Measurements from ENCODE around the gene MED15. TPM values are rescaled to one million over a fixed set of nuclear protein-coding genes. Genes with fewer than 3 reads are reported as not detected.

The MED15 gene
- total and polyA plus RNA-seq, 10 of the 15 experiments (the other 5 are each of a cell fraction or from before 2014, with no cell fraction given): 1.4 to 75.2 (median 26.9) TPM

DNA sequence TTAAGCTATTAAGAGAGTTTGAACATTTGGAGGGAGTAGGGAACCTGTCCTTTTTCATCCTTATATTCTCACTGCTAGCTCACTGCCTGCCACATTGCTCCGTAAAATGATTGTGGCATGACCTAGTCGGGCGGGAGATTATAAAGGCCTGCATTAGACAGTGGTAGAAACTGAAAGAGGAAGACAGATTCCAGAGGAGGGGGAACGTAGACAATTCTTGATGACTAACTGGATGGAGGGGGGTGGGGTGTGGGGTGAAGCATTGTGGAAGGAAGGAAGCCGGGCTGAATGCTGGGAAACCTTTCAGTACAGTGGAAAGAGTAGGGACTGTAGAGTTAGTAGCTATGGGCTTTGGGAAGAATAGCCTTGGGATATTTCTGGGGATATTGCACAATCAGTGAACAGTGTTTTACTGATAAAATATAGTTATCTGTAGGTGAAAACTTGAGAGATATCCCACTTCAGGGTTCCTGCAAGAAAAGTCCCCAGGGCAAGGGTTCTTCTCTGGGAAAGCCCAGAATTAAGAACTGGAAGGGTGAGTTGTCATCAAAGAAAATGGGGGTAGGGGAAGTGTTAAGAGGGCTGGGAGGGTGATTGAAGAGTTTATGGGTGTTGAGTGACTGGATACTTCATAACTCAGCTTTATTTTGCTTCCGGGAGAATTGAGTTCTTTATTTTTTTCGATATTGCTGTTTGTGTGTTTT lies 2.1 kb downstream of the MED15 start:
- no peaks in the 10 kb centered on the region for H3K27me3 ChIP-seq (replicated peaks in 1 of 2; ENCODE audit: control insufficient read depth in 2 of 2, insufficient read depth in 2 of 2, low read length in 1 of 2)
- DNase-seq (ENCODE audit: low read depth, low spot score) (no peak), ATAC-seq (peak; percentile 54), FAIRE-seq (no peak)
- peak overlapping the region; percentile 95 for H3K4me3 ChIP-seq
- H3K4me1 ChIP-seq (ENCODE audit: control insufficient read depth, insufficient read depth, low read length): peaks cover 22% of the 10 kb centered on the region
- in situ Hi-C loops (cut with MboI) (no loop called here), intact Hi-C loops (cut with micrococcal nuclease; ENCODE audit: unreplicated experiment) (no loop called here)
- peaks cover 66% of the 10 kb centered on the region for H3K79me2 ChIP-seq (ENCODE audit: control insufficient read depth, insufficient read depth, low read length)
- 27% methylated on average over 7 of the region's 7 CpGs for WGBS (ENCODE audit: insufficient coverage, insufficient replicate concordance, low lambda C conversion rate, missing lambda C conversion rate)
- H4K20me1 ChIP-seq (ENCODE audit: control insufficient read depth, insufficient read depth): peaks cover 15% of the 10 kb centered on the region
- H3K9me3 ChIP-seq (replicated peaks; ENCODE audit: control insufficient read depth, insufficient read depth, low read length): no peaks in the 10 kb centered on the region
- no peak overlapping the region for H2AFZ ChIP-seq (ENCODE audit: control insufficient read depth, low read depth, low read length)
- POLR2A ChIA-PET: interaction anchor here (0.6 to 1.8 kb wide), 5 partner anchors 14 to 425 kb away, joined by 3 to 7 read pairs (median 5); partner anchors contain the start of gene KLHL22
- H3K4me2 ChIP-seq (ENCODE audit: control insufficient read depth, insufficient read depth): peak overlapping the region; percentile 100
- H3K9ac ChIP-seq (ENCODE audit: control insufficient read depth, insufficient read depth, low read length): peak overlapping the region; percentile 98
- peak overlapping the region; percentile 90 for H3K27ac ChIP-seq (ENCODE audit: control insufficient read depth, insufficient read depth)
- BruUV-seq (replicated peaks): no TSS peak
- CTCF ChIA-PET: interaction anchor here (0.9 to 1.1 kb wide), 2 partner anchors 11 to 233 kb away, joined by 3 read pairs; no protein-coding TSS in a partner anchor
- H3K36me3 ChIP-seq (ENCODE audit: control insufficient read depth in 2 of 2, insufficient read depth in 2 of 2, low read length in 1 of 2): peaks cover under 1 to 7% of the 10 kb centered on the region in 2 experiments
- SMC1A ChIA-PET (ENCODE audit: uncharacterized antibody, unreplicated experiment): interaction anchor here (0.9 to 2.7 kb wide), 4 partner anchors 14 to 115 kb away, joined by 3 to 14 read pairs (median 4); no protein-coding TSS in a partner anchor
- RAD21 ChIA-PET (ENCODE audit: unreplicated experiment): interaction anchor here (1.1 kb wide), 1 partner anchor 14 kb away, joined by 3 read pairs; no protein-coding TSS in a partner anchor
- TF ChIP-seq JUNB (IDR thresholded peaks at IDR 0.05): 0 out of 2 replicates have a peak, but pooled peaks have one; percentile 35
- TF ChIP-seq MTA2 (IDR thresholded peaks at IDR 0.05; ENCODE audit: low read depth): no peak
- TF ChIP-seq, protein P1, sequence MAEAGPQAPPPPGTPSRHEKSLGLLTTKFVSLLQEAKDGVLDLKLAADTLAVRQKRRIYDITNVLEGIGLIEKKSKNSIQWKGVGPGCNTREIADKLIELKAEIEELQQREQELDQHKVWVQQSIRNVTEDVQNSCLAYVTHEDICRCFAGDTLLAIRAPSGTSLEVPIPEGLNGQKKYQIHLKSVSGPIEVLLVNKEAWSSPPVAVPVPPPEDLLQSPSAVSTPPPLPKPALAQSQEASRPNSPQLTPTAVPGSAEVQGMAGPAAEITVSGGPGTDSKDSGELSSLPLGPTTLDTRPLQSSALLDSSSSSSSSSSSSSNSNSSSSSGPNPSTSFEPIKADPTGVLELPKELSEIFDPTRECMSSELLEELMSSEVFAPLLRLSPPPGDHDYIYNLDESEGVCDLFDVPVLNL (IDR thresholded peaks at IDR 0.05; ENCODE audit: low read depth, low read length): no peak
- TF ChIP-seq PML (IDR thresholded peaks at IDR 0.05; ENCODE audit: low read length): 0 out of 2 replicates have a peak, but pooled peaks have one; percentile 12
- TF ChIP-seq EGR1 (IDR thresholded peaks at IDR 0.05; ENCODE audit: borderline replicate concordance in 1 of 2, low read depth in 2 of 2, low read length in 2 of 2): no peak
- peak; percentile 56; the same call in 1 of the 2 replicates for TF ChIP-seq POLR2AphosphoS5 (IDR thresholded peaks at IDR 0.05; ENCODE audit: low read length)
- TF ChIP-seq ATF7 (IDR thresholded peaks at IDR 0.05; ENCODE audit: low read depth): peak; percentile 48; the same call in 1 of the 2 replicates
- TF ChIP-seq, protein P2, sequence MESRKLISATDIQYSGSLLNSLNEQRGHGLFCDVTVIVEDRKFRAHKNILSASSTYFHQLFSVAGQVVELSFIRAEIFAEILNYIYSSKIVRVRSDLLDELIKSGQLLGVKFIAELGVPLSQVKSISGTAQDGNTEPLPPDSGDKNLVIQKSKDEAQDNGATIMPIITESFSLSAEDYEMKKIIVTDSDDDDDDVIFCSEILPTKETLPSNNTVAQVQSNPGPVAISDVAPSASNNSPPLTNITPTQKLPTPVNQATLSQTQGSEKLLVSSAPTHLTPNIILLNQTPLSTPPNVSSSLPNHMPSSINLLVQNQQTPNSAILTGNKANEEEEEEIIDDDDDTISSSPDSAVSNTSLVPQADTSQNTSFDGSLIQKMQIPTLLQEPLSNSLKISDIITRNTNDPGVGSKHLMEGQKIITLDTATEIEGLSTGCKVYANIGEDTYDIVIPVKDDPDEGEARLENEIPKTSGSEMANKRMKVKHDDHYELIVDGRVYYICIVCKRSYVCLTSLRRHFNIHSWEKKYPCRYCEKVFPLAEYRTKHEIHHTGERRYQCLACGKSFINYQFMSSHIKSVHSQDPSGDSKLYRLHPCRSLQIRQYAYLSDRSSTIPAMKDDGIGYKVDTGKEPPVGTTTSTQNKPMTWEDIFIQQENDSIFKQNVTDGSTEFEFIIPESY (IDR thresholded peaks at IDR 0.05): no peak
- TF ChIP-seq MYC (IDR thresholded peaks at IDR 0.05; ENCODE audit: insufficient read depth, insufficient read length, insufficient replicate concordance, low read length, severe bottlenecking): no peak
- no peak for TF ChIP-seq SREBF1 (IDR thresholded peaks at IDR 0.05; ENCODE audit: low read length)
- TF ChIP-seq IKZF2 (IDR thresholded peaks at IDR 0.05): peak; percentile 86 to 87
- no peak for TF ChIP-seq ZNF24 (IDR thresholded peaks at IDR 0.05)
- TF ChIP-seq IKZF1 (conservative IDR thresholded peaks at IDR 0.05): peak; percentile 83
- TF ChIP-seq SMARCA5 (IDR thresholded peaks at IDR 0.05): no peak
- peak; percentile 82 for TF ChIP-seq SPI1 (IDR thresholded peaks at IDR 0.05; ENCODE audit: borderline replicate concordance, insufficient read depth, low read depth, low read length)
- TF ChIP-seq CBFB (IDR thresholded peaks at IDR 0.05; ENCODE audit: low read depth): 0 out of 2 replicates have a peak, but pooled peaks have one; percentile 35
- TF ChIP-seq NFYA (IDR thresholded peaks at IDR 0.05; ENCODE audit: borderline replicate concordance, low read depth, low read length): no peak
- TF ChIP-seq SIN3A (IDR thresholded peaks at IDR 0.05; ENCODE audit: low read depth, low read length): 0 out of 2 replicates have a peak, but pooled peaks have one; percentile 46
- TF ChIP-seq, protein P3, sequence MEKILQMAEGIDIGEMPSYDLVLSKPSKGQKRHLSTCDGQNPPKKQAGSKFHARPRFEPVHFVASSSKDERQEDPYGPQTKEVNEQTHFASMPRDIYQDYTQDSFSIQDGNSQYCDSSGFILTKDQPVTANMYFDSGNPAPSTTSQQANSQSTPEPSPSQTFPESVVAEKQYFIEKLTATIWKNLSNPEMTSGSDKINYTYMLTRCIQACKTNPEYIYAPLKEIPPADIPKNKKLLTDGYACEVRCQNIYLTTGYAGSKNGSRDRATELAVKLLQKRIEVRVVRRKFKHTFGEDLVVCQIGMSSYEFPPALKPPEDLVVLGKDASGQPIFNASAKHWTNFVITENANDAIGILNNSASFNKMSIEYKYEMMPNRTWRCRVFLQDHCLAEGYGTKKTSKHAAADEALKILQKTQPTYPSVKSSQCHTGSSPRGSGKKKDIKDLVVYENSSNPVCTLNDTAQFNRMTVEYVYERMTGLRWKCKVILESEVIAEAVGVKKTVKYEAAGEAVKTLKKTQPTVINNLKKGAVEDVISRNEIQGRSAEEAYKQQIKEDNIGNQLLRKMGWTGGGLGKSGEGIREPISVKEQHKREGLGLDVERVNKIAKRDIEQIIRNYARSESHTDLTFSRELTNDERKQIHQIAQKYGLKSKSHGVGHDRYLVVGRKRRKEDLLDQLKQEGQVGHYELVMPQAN (conservative IDR thresholded peaks at IDR 0.05): no peak

Data from GM12878 (cell line).